GM12892 (cell line): Measurements from ENCODE around the gene DGKE.
A peak's percentile ranks its signal among the peaks of the same experiment; 100 is the strongest.

Source experiments
- DNase-seq: peaks from one replicate; pipeline ENCODE4 v3.0.0; 2011; ENCODE audit not compliant: insufficient read length
- FAIRE-seq: peaks from 2 replicates; lab custom pipeline; 2011; peaks lifted over from hg19 to GRCh38; lab: Jason Lieb, UNC
- POLR2A ChIP-seq: IDR thresholded peaks from 2 replicates; pipeline ENCODE4 v1.6.1; 2011; ENCODE audit warnings: low read depth, low read length, control low read depth
- POLR2AphosphoS5 ChIP-seq: IDR thresholded peaks from 2 replicates; pipeline ENCODE4 v1.6.1; 2011; ENCODE audit warnings: low read depth, low read length, control low read depth
- TAF1 ChIP-seq: IDR thresholded peaks from 2 replicates; pipeline ENCODE4 v1.6.1; 2011; ENCODE audit warnings: low read depth, mild to moderate bottlenecking, control low read depth, low read length, borderline replicate concordance

The DGKE gene

DNA sequence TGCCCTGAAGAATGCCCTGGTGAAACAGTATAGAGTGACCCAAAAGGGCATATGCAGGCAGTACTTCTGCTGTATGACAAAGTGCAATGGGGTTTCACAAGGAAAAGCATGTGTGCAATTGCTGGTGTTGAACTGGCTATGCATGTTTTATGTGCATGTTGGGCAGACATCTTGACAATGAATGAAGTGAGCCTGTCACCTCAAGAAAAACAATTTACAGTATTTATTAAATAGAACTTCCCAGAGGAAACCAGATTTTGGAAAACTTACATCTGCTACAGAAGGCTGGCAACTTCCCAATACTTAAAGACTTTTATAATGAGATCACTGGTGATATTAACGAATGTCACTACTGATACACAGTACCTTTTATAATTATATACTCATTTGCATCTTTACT lies 30.9 kb upstream of the DGKE start:
- DNase-seq, result no peak
- TF ChIP-seq POLR2A (no peak), TAF1 (no peak), POLR2AphosphoS5 (no peak)
- FAIRE-seq, result no peak

DNA sequence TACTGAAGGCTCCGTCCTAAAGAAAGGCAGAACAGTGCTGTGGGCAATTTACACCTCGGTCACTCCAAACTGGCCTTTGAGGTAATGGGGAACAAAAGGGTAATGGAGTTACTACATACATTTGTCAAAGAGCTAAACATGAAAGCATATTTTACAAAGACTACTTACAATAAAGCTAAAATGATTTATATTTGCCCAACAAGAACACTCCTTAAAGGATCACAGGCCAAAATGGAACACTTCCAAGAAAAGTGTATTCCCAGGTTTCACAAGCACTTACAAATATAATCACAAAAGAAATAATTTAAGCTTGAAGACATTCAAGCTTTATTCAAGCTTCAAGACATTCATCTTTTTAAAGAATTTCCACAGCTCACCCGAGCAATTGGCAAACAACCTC lies 29.5 kb upstream of the DGKE start:
- DNase-seq (no peak), FAIRE-seq (peak; percentile 33)
- TF ChIP-seq POLR2AphosphoS5 (no peak), TAF1 (no peak), POLR2A (no peak)

DNA sequence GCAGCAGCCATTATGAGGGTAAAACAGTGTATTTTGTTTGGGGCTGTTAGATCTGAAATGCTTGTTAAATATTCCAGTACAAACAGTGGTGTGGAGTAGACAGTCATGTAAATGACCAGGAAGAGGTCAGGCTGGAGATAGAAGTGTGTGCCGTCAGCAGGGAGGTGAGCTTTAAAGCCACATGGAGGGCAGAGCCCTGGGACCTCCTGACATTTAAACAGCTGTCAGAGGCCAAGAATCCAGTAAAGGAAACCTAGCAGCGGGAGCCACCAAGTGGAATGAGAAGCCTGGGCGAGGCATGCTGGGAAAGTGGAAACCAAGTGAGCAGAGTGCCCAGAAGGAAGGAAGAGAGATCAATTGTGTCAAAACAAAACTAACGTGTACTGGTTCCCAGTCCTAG lies 27.0 kb upstream of the DGKE start:
- TF ChIP-seq POLR2A (no peak), POLR2AphosphoS5 (no peak), TAF1 (no peak)
- FAIRE-seq (no peak), DNase-seq (no peak)

DNA sequence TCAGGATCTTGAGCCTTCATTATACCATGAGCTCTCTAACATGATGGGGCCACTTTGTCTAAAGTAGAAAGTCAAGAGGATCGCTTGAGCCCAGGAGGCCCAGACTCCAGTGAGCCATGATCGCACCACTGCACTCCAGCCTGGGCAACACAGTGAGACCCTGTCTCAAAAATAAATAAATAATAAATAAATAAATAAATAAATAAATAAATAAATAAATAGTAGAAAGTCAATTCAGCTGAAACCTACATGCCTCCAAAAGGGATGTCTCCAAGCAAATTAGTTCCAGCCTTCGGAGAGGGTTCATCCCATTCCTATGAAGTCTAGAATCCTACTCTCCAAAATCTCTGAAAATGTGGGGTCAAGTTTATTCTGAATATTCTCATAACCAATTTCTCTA lies 26.2 kb upstream of the DGKE start:
- TF ChIP-seq POLR2A, result no peak
- no peak for TF ChIP-seq TAF1
- no peak for TF ChIP-seq POLR2AphosphoS5
- DNase-seq, result no peak
- FAIRE-seq, result no peak

DNA sequence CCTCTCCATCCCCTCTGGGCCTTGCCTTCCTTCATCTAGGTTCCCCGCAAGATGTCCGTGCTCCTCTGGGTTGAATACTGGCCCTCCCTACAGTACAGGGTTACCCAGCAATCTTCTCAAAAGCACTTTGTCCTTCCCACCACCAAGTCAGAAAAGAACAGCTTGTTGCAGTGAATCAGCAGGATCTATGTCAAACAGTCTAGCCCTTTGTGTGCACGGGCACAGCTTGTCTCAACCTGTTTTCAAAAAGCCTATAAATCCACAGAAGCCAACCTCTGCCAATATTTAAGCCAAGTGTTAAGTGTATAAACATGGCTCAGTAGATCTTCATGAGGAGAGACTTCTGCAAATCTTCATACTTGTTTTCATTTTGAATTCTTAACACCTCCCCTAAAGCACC lies 25.4 kb upstream of the DGKE start:
- DNase-seq (no peak), FAIRE-seq (no peak)
- no peak for TF ChIP-seq TAF1
- TF ChIP-seq POLR2A, result no peak
- no peak for TF ChIP-seq POLR2AphosphoS5

DNA sequence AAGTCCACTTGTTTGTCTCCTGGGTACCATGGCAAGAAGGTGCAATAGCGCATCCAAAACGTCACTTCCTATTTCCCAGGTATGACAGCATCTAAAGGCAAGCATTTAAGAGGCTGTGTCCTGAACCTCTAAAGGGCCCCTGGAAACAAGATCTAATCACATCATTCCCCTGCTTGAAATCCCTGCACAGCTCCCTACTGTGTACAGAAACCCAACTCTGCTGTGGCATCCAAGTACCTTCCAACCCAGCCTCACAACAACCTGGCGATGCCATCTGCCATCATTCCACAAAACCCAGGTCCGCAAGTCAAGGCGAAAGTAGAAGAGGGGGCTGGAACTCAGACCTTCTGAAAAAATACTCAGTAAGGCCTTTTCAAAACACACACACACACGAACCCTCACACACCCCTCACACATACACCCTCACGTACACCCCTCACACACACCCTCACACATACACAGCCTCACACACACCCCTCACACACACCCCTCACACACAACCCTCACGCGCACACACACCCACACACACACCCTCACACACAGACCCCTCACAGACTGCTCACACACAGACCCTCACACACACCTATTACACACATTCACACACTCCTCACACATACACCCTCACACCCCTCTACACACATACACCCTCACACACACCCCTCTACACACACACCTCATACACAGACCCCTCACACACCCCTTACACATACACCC lies 24.7 kb upstream of the DGKE start:
- FAIRE-seq (no peak), DNase-seq (no peak)
- TF ChIP-seq POLR2A, result no peak
- no peak for TF ChIP-seq POLR2AphosphoS5
- no peak for TF ChIP-seq TAF1

DNA sequence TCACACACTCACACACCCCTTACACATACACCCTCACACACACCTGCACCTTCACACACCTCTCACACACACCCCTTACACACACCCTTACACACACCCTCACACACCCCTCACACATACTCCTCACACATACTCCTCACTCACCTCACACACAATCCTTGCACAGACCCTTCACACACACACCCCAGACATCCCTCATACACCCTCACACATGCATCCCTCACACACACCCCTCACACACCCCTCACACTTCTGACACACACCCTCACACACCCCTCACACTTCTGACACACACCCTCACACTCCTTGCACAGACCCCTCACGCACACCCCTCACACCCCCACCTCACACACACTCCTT lies 24.2 kb upstream of the DGKE start:
- no peak for FAIRE-seq

DNA sequence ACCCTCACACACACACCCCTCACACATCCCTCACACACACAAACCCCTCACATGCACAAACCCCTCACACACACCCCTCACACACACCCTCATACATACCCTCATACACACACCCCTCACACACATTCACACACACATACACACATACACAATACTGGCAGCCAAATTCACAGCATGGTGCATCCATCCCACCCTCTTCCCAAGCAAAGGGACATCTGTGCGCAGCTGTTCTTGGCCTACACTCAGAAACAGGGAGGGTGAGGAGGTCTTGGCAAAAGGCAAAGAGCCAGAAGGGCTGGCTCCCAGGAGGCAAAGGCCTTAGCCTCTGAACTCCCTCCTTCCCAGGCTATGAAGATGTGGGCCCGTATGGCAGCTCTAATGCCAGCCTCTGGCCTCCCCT lies 23.6 kb upstream of the DGKE start:
- TF ChIP-seq TAF1 (no peak), POLR2A (no peak), POLR2AphosphoS5 (no peak)
- FAIRE-seq, result no peak
- DNase-seq, result no peak

More for the DNA sequence above, 24.2 kb upstream of the DGKE start:
- TF ChIP-seq POLR2AphosphoS5 (no peak), POLR2A (no peak), TAF1 (no peak)
- no peak for DNase-seq

DNA sequence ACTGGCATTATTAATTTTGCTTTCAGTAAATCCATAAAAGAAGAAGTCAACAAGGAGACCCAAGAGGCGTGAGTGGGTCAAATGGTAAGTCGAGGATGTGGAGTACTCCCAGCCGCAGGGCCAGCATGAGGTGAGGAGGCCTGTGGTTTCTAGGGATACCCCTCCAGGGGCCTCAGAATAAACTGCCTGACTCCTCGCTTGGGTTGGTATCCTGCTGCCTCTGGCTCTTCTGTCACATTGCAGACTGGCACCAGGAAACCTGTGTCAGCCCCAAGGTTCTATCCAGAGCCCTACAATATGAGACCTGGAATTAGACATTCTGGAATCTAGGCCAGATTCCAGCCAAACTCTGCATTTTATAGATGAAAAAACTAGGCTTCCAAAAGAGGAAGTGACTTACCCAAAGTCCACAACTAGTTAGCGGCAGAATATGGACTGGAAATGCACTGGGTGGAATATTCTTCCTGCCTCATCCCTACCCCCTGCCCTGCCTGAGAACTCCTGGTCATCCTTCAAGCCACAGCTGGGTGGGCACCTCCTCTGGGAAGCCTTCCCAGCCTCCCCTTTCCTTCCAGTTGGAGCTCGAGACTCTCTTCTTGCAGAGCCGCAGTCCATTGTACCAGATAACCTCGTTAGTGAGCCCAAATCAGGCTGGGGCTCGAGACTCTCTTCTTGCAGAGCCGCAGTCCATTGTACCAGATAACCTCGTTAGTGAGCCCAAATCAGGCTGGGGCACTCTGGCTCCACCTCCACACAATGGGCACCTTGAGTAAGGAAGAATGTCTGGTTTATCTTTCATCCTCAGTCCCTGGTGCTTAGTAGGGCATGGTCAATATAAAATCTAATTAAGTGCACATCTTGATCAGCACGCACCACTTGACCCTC lies 22.8 kb upstream of the DGKE start:
- no peak for FAIRE-seq
- DNase-seq, result no peak
- no peak for TF ChIP-seq TAF1
- TF ChIP-seq POLR2AphosphoS5, result no peak
- no peak for TF ChIP-seq POLR2A

DNA sequence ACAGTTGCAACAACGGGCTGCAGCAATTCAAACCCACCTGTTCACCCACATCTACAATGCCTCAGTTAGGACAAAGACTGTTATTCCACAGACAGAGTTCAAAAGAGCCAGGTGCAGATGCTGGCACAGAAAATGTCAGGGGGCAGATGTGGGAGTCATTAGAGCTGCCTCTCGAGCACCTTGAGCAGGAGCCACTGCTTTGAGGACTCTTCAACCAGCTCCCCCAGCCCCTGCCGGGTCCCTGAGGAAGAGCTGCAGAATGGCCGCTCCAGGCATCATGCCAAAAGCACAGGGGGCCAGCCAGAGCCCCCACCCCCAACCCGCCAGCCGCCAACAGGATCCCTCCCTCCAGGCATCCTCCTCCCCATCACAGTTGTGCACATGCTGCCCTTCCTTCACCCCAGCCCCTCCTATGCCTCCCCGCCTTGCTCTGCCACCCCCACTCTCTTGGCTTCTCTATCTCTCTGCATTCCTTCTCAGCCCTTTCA lies 21.0 kb upstream of the DGKE start:
- TF ChIP-seq POLR2A (no peak), POLR2AphosphoS5 (no peak), TAF1 (no peak)
- FAIRE-seq (no peak), DNase-seq (no peak)

DNA sequence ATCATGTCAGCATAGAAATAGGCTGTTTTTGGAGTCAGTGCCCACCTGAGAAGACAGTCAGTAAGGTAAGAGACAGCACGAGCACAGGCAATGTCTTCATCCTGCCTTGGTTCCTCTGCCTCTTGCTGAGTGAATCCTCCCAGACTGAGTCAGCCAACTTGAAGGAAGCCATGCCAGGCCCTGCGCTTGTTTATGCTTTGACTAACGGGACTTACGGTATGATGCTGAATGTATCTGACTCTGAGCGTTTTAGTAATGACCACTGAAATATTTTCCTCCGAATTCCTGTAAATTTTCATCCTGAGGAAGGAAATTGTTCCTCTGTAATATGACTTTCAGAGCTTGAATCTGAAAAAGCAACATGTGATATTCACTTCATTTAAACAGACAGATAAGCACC lies 18.2 kb upstream of the DGKE start:
- TF ChIP-seq TAF1 (no peak), POLR2A (no peak), POLR2AphosphoS5 (no peak)
- DNase-seq, result no peak
- FAIRE-seq, result no peak

DNA sequence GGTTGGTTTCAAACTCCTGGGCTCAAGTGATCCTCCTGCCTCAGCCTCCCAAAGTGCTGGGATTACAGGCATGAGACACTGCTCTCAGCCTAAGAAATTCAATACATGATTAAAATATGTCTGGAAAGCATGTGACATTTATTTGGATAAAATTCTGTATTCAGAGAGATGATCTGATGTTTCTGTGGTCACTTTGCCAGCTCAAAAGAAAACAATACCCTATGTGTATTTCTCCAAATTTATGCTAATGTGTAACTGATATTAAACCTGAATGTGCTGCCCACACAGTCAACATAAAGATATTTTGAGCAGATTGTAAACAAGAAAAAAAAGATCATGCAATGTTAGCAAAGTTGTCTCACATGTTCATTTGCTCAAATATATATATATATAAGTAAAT lies 16.9 kb upstream of the DGKE start:
- TF ChIP-seq POLR2A (no peak), POLR2AphosphoS5 (no peak), TAF1 (no peak)
- DNase-seq (no peak), FAIRE-seq (no peak)
